ENCODE results near the gene CAPS. TPM values are rescaled to one million over a fixed set of nuclear protein-coding genes. Genes with fewer than 3 reads are reported as not detected.

Gene CAPS
- 1.2 and 1.4 TPM in 2 replicates for polyA plus RNA-seq (2011; rRNA removed)
- polyA plus RNA-seq (2012; cell fraction: cytosol; rRNA removed), result 1.3 and 1.7 TPM in 2 replicates
- polyA plus RNA-seq (2012; cell fraction: nucleus; rRNA removed), result 9.3 and 9.4 TPM in 2 replicates
- 1.5 to 2.0 TPM (median 1.7 TPM) in 3 replicates for polyA plus RNA-seq (2017; fragmentation: RNase III; extraction: RNeasy Plus Mini Kit Qiagen cat#74134 plus additional on column Dnase treatment)
- 0.50 and 0.97 TPM in 2 replicates for polyA minus RNA-seq (2011; rRNA and poly(A)+ RNA removed)

- ChIA-PET CTCF (interaction anchor here (1.2 kb wide), 1 partner anchor 110 kb away, joined by 4 read pairs; the partner anchor contains the start of gene NRTN), POLR2A (no interaction called here)
- no peaks in the 10 kb centered on the region for H3K9me3 ChIP-seq
- no peak for TF ChIP-seq ATOH8 (CRISPR knock-in tag; IDR thresholded peaks at IDR 0.05; ENCODE audit: low read depth)
- TF ChIP-seq ESRRA (IDR thresholded peaks at IDR 0.05; ENCODE audit: borderline replicate concordance, low read length), result no peak
- TF ChIP-seq PBX3 (IDR thresholded peaks at IDR 0.05), result no peak
- TF ChIP-seq CTCF (IDR thresholded peaks at IDR 0.05), result no peak
- no peak for TF ChIP-seq CEBPB (IDR thresholded peaks at IDR 0.05)
- no peak for TF ChIP-seq NFE2L2 (conservative IDR thresholded peaks at IDR 0.05; ENCODE audit: low read length)
- no peak for TF ChIP-seq ZSCAN20 (CRISPR knock-in tag; IDR thresholded peaks at IDR 0.05)
- TF ChIP-seq REST (IDR thresholded peaks at IDR 0.05), result no peak
- no peak for TF ChIP-seq MYC (IDR thresholded peaks at IDR 0.05; ENCODE audit: borderline replicate concordance, low read length)
- no peak for TF ChIP-seq JUN (IDR thresholded peaks at IDR 0.05)
- TF ChIP-seq RAD21 (conservative IDR thresholded peaks at IDR 0.05 in 1 of 2, IDR thresholded peaks at IDR 0.05 in 1 of 2), result no peak
- TF ChIP-seq SREBF2 (IDR thresholded peaks at IDR 0.05), result no peak
- TF ChIP-seq TP53 (CRISPR knock-in tag; IDR thresholded peaks at IDR 0.05), result no peak
- no peak for TF ChIP-seq ZNF302 (CRISPR knock-in tag; IDR thresholded peaks at IDR 0.05)
- no peak for TF ChIP-seq NR3C1 (IDR thresholded peaks at IDR 0.05)
- no peak within 1 kb of the TSS for H3K4me3 ChIP-seq
- 65% methylated on average over 5 of the region's 10 CpGs for WGBS (ENCODE audit: missing lambda C conversion rate)
- ATAC-seq, result peak; percentile 51 to 73
- H3K27ac ChIP-seq, result peak within 1 kb of the TSS; percentile 59 to 76
- H3K4me2 ChIP-seq, result peak within 1 kb of the TSS; percentile 58
- DNase-seq (ENCODE audit: low read depth in 1 of 2, low spot score in 1 of 2), result peak; percentile 26 to 50
- FAIRE-seq, result no peak
- H3K4me1 ChIP-seq, result peaks cover 15% of the 10 kb centered on the region
Measured at GRCh38 chr19:5913739-5914357, at the start of gene CAPS. Gene CAPS, plus strand, starts transcription at chr19:5914254. Its CDS starts 153 bp downstream, at chr19:5914407.

DNA sequence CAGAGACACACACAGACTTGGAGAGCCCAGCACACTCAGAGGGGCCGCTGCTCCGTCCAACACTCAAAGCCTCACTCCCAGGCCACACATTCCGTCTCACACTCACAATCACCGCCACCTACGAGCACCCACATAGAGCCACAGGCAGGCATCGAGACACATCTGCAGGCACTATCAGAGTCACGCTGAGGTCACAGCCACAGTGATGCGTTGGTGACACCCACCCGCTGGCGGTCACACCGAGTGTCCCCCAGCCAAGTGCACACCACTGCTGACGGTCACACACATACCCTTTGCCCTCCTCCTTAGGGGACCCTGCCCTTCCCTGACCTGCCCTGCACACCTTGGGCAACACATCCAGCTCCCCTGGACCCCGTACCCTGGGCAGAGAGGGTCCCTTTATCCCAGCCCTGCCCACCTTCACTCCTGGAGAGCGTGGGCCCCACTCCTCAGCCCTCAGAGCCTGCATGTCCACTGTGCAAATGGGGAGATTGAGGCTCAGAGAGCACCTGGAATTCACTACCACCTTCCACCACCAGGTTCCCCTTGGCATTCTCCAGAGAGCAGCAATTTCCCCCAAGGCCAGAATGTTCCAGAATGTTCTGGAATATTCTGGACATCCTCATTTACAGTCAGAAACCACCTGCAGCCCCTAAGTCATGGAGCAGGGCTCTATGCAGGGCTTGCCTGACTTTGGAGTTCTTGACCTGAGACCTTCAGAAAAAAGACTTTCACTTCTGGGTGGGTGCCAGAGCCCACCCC is 49.1 kb upstream of the CAPS start:
- POLR2A ChIA-PET, result interaction anchor here (1.7 kb wide), 1 partner anchor 37 kb away, joined by 5 read pairs; no protein-coding TSS in a partner anchor
- WGBS (ENCODE audit: missing lambda C conversion rate), result 79% methylated on average over 13 of the region's 14 CpGs
- H3K4me1 ChIP-seq, result 0 out of 3 replicates have a peak, but pooled peaks cover 5% of the 10 kb centered on the region
- H3K4me3 ChIP-seq, result no peak overlapping the region
- no peak for FAIRE-seq
- H3K4me2 ChIP-seq, result no peak overlapping the region
- peak; percentile 45 to 47; a peak in 2 of 6 replicates for ATAC-seq
- H3K9me3 ChIP-seq, result no peaks in the 10 kb centered on the region
- CTCF ChIA-PET, result interaction anchor here (0.9 kb wide), 1 partner anchor 19 kb away, joined by 3 read pairs; no protein-coding TSS in a partner anchor
- TF ChIP-seq, protein P1, sequence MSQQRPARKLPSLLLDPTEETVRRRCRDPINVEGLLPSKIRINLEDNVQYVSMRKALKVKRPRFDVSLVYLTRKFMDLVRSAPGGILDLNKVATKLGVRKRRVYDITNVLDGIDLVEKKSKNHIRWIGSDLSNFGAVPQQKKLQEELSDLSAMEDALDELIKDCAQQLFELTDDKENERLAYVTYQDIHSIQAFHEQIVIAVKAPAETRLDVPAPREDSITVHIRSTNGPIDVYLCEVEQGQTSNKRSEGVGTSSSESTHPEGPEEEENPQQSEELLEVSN (IDR thresholded peaks at IDR 0.05; ENCODE audit: borderline replicate concordance, low read depth), result no peak
- TF ChIP-seq BHLHE40 (IDR thresholded peaks at IDR 0.05; ENCODE audit: low read depth, low read length) (no peak), EHMT2 (IDR thresholded peaks at IDR 0.05; ENCODE audit: low read depth) (no peak)
- H3K27ac ChIP-seq, result no peak overlapping the region
- no peak for DNase-seq (ENCODE audit: low read depth in 1 of 2, low spot score in 1 of 2)
